Lower leg skin (tissue), 4 donors: ENCODE measurements around the gene DOHH. TPM values are rescaled to one million over a fixed set of nuclear protein-coding genes. Genes with fewer than 3 reads are reported as not detected.

Experiments
- DNase-seq, 2 donors: peaks; one replicate each; pipeline ENCODE4 v3.0.0-alpha.2; 2019; ENCODE audit warnings: low spot score in 2 of 2
- H3K4me3 ChIP-seq: fragments of 200-600 bp; sonication (generic); 2 replicates; pipeline ENCODE4 v1.5.1; 2017; ENCODE audit warnings: mild to moderate bottlenecking, low read depth; ENCODE audit not compliant: poor library complexity, severe bottlenecking
- CTCF ChIP-seq, 3 donors: fragments of 450-650 bp; IDR thresholded peaks; one replicate each; pipeline ENCODE4 v1.5.1; 2016; ENCODE audit warnings: antibody characterized with exemption in 3 of 3, mild to moderate bottlenecking in 3 of 3, moderate library complexity in 2 of 3
- POLR2A ChIP-seq, 2 donors: fragments of 450-650 bp; IDR thresholded peaks; one replicate each; pipeline ENCODE4 v1.6.1; 2016 to 2017; ENCODE audit warnings: antibody characterized with exemption in 2 of 2, mild to moderate bottlenecking in 1 of 2, moderate library complexity in 1 of 2
- WGBS, 2 donors: methylation state at CpG; one replicate each; pipeline ENCODE4 v1.1.5; 2018; 5-methylcytosine and 5-hydroxymethylcytosine counted together
- intact Hi-C: fragments of 100-400 bp; cut with DNase I; formaldehyde crosslinking; loops from one replicate; pipeline ENCODE4 v1.15.0; 2023; ENCODE audit warnings: low total_unique reads
- total RNA-seq, 4 donors: library from RNA; depleted of rRNA; stranded (reverse); fragments of >200 nt; gene quantifications; one replicate each; pipeline ENCODE4 v1.1.0, GENCODE V29; 2016

Gene DOHH
- total RNA-seq, 4 donors from 2014 or later = 20.4 to 28.4 (median 24.1) TPM

GRCh38 chr19:3492131-3492839 lies 8.2 kb downstream of the DOHH start:
- intact Hi-C loops = no loop called here
- DNase-seq = no peak
- whole genome bisulfite sequencing, 2 donors = 94 to 96% methylated on average over 45 of the region's 45 CpGs
- no peak for TF ChIP-seq CTCF (IDR thresholded peaks at IDR 0.05)
- no peak for TF ChIP-seq POLR2A (IDR thresholded peaks at IDR 0.05)
- no peak overlapping the region for H3K4me3 ChIP-seq

DNA sequence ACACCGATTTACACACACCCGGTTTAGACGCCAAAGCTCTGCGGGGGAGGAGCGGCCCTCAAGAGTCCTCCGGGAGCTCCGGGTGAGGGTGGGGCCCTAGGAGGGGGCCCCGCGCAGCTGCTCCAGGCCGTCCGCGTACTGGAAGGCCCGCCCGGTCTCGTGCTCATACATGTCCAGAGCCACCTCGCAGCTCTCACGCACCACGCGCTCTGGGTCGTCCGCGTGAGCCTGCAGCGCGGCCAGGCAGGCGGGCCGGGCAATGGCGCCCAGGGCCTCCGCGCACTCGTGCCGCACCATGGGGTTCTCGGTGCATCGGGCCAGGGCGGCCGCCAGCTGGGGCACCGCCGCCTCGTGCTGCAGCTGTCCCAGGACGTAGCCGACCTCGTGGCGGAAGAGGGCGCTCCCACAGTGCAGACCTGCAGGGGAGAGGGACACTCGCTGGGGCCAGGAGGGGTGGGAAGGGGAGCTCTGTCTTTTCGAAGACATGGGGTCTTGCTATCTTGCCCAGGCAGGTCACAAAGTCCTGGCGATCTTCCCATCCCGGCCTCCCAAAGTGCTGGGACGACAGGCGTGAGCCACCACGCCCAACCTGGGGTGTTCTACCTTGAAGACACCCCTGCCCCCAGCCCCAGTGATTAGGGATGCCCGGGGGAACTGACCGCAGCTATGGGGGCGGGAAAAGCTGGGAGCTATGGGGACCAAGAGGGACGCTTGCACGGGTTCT lies 8.9 kb downstream of the DOHH start:
- intact Hi-C loops = no loop called here
- H3K4me3 ChIP-seq = no peak overlapping the region
- TF ChIP-seq CTCF (IDR thresholded peaks at IDR 0.05) (no peak), POLR2A (IDR thresholded peaks at IDR 0.05) (no peak)
- DNase-seq = no peak
- WGBS, 2 donors = 85 to 94% methylated on average over 55 of the region's 55 CpGs

GRCh38 chr19:3483226-3483628 lies 17.2 kb downstream of the DOHH start, which contains the start of gene SMIM44:
Gene SMIM44, minus strand, starts transcription at chr19:3483441. Its CDS starts 38 bp downstream, at chr19:3483403.
- TF ChIP-seq POLR2A (IDR thresholded peaks at IDR 0.05) = no peak
- no peak for TF ChIP-seq CTCF (IDR thresholded peaks at IDR 0.05)
- no peak within 1 kb of the TSS for H3K4me3 ChIP-seq
- 29 to 51% methylated on average over 13 to 28 of the region's 33 CpGs for WGBS, 2 donors
- no peak for DNase-seq
- intact Hi-C loops = no loop called here

GRCh38 chr19:3482507-3483225 lies 17.8 kb downstream of the DOHH start:
- no peak for TF ChIP-seq POLR2A (IDR thresholded peaks at IDR 0.05)
- no peak for TF ChIP-seq CTCF (IDR thresholded peaks at IDR 0.05)
- WGBS, 2 donors = 68 to 69% methylated on average over 45 to 49 of the region's 49 CpGs
- DNase-seq = no peak
- H3K4me3 ChIP-seq = no peak overlapping the region
- intact Hi-C loops = no loop called here

- intact Hi-C loops = no loop called here
- H3K4me3 ChIP-seq = no peak overlapping the region
- 61 to 71% methylated on average over 31 to 38 of the region's 38 CpGs for WGBS, 2 donors
- TF ChIP-seq POLR2A (IDR thresholded peaks at IDR 0.05) (no peak), CTCF (IDR thresholded peaks at IDR 0.05) (no peak)
- no peak for DNase-seq
These were observed 19.0 kb downstream of the DOHH start for GRCh38 chr19:3481241-3482090.
